GM21825 (cell line): ENCODE results near the gene SUSD3.
"Not testable (repeated sequence)": the region's sequence is repeated elsewhere in the genome, so short reads cannot be mapped to it uniquely, and the experiment has no call there.

Experiments
- ATAC-seq: cut with Tn5 transposase; IDR thresholded peaks from one replicate; pipeline ENCODE4 v1.9.1; 2021; ENCODE audit warnings: mild to moderate bottlenecking, moderate library complexity; ENCODE audit not compliant: unreplicated experiment

SUSD3 gene

DNA sequence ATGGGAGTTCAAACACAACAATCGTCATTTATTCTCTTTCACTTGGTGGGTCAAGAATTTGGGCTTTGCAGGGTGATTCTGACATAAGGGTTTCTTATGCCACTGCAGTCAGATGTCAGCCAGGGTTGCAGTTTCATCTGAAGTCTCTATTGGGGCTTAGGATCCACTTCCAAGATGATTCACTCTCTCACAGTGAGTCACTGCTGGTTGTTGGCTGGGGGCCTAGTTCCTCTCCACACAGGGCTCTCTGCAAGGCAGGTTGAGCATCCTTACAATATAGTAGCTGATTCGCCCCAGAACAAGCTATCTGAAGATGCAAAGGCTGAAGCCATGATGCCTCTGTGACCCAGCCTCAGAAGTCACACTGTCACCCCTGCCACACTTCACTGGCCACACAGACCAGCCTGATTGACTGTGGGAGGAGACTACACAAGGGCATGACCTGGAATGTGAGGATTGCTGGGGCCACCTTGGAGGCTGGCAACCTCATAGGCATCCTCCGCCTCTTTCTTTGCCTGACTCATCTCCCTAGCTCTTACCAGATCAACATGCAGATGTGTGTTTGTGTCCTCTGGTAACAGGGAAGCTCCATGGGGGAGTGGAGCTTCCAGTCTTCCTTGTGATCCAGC, 33.1 kb downstream of the SUSD3 start:
- no peak for ATAC-seq

- no peak for ATAC-seq
Measured at GRCh38 chr9:93092251-93092991, 33.9 kb downstream of the SUSD3 start.

- ATAC-seq, result no peak
Measured at GRCh38 chr9:93093127-93093876, 34.8 kb downstream of the SUSD3 start.

GRCh38 chr9:93093877-93094657, 35.6 kb downstream of the SUSD3 start:
- ATAC-seq, result no peak

DNA sequence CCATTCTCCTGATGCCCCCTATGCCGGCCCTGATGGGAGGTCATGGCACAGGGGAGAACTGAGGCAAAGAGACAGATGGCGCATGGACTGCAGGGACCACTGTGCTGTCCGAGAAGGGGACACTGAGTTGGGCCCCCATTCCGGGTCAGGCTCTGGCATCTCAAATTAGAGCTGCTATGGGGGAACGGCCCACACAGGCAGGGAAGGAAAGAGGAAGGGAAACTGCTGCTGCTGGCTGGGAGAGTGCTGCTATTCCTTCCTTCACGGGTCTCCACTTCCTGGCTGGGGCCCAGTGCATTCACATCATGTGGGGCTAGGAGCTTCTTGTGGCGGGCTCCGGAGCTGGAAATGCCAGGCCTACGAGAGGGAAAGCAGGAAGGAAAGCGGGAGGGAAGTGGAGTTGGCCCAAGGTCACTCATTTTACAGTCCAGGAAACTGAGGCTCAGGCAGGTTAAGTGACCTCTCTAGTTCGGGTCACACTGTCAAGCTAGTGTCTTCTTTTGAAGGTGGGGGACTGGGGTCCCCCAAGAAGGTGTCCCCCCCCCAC, 36.2 kb downstream of the SUSD3 start:
- no peak for ATAC-seq

- peak; percentile 55 for ATAC-seq
Measured at GRCh38 chr9:93095205-93096130, 37.0 kb downstream of the SUSD3 start.

DNA sequence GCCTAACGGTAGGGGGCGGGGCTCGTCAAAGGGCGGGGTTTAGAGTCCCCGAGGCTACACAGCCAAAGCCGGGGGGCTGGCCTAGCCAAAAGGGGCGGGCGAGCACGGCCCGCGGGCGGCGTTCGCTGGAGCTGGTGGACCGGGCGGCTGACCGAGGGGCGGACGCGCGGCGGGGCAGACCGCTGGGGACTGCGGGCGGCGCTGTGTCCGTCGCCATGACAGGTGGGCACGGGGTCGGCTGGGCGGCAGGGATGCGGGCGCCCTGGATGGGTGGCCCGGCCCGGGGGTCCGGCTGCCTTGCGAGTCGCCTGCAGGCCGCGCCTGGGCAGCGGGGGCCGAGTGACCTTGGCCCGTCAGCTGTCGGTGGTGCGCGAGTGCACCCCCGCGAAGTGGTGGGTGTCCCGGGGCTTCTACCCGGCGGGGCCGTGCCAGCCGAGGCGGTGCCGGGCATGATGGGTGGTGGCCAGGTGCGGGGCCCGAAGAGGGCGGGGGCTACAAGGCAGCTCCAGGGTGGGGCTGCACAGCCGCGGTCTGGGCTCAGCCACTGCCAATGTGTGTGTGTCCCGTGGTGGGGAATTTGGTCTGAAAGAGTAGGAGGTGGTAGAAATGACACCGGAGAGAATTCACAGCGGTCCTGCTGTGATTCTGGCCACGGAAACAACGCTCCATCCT, 37.8 kb downstream of the SUSD3 start, which contains the start of gene CARD19:
Gene CARD19, plus strand, starts transcription at position 87 of the 672 bp plus-strand sequence. Its CDS starts 129 bp downstream, at position 216.
- ATAC-seq, result peak; percentile 14

DNA sequence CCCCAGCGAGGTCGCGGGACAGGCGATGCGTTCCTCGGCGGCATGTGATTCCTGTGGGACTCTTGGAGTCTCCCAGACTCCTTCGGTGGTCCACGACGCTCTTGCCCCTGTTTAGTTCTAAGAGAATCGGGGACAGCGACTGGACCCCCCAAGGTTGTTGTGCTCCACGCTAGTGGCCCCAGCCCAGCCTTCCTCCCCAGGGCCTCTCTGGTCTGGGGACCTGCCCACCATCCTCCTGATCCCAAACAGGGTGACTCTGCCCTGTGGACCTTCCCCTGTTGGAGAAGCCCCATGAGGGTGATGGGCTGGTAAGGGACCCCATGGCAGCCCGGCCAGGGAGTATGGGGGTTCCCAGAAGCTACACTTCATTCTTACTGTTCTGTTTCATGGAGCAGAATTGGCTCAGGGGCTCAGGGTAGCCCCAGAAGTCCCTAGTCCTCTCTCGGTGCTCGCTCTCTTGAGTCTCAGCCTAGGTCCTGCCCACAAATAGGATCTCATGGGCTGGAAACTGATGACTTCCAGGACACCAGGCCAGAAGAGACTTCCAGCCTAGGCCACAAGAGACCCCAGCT, 38.4 kb downstream of the SUSD3 start:
- no peak for ATAC-seq

DNA sequence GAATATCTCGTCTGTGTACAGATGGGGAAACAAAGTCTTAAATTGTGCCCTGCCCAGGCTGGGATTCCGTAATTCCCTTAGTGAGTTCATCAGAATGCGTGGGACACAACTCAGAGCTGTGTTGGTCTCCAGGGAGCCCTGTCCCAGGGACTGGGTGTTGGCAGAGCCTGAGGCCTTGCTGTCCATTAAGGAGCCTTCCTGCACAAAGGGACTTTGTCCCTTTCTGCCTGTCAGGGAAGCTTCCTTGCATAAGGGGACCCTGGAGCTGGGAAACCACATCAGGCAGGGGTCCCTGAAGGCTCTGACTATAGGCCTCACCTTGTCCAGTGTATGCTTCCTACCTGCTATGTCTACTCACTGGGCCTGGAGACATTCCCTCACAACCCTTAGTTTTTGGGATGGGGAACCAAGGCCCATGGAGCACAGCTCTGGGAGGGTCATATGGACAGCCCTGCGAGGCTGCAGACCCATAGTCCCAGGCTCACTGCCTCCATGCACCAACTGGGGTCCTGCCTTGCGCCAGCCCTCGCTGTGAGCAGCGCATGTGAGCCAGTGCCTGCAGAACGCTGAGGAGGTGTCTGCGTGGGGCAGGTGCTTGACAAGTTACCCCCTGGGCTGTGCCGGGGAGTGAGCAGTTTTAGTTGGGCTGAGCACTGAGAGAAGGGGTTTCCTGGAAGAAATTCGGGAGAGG, 39.2 kb downstream of the SUSD3 start:
- ATAC-seq, result no peak

- no peak for ATAC-seq
Measured at GRCh38 chr9:93098236-93098946, 39.9 kb downstream of the SUSD3 start.

GRCh38 chr9:93099551-93100275, 41.2 kb downstream of the SUSD3 start:
- no peak for ATAC-seq

DNA sequence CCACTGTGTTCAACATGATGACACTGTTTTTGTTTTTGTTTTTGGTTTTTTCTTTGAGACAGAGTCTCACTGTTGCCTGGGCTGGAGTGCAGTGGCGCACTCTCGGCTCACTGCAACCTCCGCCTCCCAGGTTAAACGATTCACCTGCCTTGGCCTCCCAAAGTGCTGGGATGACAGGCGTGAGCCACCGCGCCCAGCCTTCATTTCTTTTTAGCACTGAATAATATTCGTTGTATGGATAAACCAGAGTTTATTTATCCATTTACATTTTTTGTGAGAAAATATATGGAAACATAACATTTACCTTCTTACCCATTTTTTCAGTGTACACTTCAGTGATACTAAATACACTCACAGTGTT, 41.8 kb downstream of the SUSD3 start:
- no peak for ATAC-seq

DNA sequence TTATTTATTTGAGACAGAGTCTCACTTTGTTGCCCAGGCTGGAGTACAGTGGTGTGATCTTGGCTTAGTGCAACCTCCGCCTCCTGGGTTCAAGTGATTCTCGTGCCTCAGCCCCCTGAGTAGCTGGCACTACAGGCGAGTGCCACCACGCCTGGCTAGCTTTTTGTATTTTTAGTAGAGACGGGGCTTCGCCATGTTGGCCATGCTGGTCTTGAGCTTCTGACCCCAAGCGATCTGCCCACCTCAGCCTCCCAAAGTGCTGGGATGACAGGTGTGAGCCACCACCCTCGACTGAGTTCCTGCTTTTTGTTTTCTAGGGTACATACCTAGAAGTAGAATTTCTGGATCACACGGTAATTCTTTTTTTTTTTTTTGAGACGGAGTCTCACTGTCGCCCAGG, 42.6 kb downstream of the SUSD3 start:
- ATAC-seq, result not testable (repeated sequence)

GRCh38 chr9:93105620-93106019, 47.1 kb downstream of the SUSD3 start:
- no peak for ATAC-seq

DNA sequence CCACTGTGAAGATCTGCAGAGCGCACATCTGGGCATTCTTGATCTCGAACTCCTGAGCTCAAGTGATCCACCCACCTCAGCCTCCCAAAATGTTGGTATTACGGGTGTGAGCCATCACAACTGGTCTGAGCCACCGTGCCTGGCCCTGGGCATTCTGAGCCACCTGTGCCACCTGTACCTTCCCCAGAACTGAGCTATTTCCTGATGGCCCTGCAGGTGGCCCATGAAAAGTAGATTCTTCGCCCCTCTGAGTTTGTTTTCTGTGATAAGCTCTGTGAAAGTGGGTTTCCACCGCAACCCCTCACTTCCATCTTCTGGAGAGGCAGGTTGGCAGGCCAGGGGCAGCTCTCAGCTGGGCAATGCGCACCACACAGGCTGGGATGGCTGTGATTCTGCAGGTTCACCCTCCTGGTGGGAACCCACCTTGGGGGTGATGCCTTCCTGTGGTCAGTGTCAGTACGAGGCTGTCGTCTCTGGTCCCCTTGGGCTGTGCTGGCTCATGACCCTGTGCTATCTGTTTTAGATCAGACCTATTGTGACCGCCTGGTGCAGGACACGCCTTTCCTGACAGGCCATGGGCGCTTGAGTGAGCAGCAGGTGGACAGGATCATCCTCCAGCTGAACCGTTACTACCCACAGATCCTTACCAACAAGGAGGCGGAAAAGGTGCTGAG, 48.8 kb downstream of the SUSD3 start:
- ATAC-seq, result no peak

DNA sequence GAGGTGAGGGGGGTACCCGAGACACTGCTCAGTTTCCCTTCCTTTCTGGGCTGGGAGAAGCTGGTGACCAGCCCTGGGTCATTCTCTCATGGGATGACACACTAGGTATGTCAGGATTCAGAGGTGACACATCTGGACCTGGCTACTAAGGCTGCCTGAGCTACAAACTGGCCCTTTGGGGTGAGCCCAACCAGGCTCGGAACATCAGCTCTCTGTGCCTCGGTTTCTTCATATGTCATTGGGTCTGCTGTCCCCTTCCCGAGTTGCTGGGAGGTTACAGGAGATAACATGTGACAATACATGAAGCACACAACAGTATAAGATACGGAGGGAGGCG, 49.3 kb downstream of the SUSD3 start:
- no peak for ATAC-seq
